Transverse colon (tissue), 4 donors: ENCODE data around the gene PRRC2A.

ENCODE experiments used
- EP300 ChIP-seq: sonication (generic); formaldehyde crosslinking; IDR thresholded peaks from one replicate; pipeline ENCODE4 v1.6.1; 2017; ENCODE audit warnings: antibody characterized with exemption, low read depth
- POLR2AphosphoS5 ChIP-seq, 3 donors: sonication (generic); formaldehyde crosslinking; IDR thresholded peaks; one replicate each; pipeline ENCODE4 v1.6.1; 2016; ENCODE audit warnings: antibody characterized with exemption in 3 of 3
- TF ChIP-seq, protein P1 (sequence below), 5 experiments: fragments of 200-600 bp in 3 of 5; fragments of 450-650 bp in 2 of 5; sonication (generic) in 3 of 5; IDR thresholded peaks; 1 replicate in 2 of 5; 2 replicates in 3 of 5; pipeline ENCODE4 v1.5.1; 2016 to 2017; ENCODE audit warnings: antibody characterized with exemption in 5 of 5, inconsistent platforms in 3 of 5, mild to moderate bottlenecking in 2 of 5, moderate library complexity in 1 of 5

DNA sequence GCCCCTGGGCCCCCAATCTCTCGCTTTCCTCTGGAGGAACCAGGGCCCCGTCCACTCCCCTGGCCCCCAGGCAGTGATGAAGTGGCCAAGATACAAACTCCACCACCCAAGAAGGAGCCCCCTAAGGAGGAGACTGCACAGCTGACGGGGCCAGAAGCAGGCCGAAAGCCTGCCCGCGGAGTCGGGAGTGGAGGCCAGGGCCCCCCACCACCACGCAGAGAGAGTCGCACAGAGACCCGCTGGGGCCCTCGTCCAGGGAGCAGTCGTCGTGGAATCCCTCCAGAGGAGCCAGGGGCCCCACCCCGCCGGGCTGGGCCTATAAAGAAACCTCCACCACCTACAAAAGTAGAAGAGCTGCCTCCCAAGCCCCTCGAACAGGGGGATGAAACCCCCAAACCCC, 10.7 kb downstream of the PRRC2A start:
- TF ChIP-seq POLR2AphosphoS5 (IDR thresholded peaks at IDR 0.05), result no peak
- TF ChIP-seq, protein P1, sequence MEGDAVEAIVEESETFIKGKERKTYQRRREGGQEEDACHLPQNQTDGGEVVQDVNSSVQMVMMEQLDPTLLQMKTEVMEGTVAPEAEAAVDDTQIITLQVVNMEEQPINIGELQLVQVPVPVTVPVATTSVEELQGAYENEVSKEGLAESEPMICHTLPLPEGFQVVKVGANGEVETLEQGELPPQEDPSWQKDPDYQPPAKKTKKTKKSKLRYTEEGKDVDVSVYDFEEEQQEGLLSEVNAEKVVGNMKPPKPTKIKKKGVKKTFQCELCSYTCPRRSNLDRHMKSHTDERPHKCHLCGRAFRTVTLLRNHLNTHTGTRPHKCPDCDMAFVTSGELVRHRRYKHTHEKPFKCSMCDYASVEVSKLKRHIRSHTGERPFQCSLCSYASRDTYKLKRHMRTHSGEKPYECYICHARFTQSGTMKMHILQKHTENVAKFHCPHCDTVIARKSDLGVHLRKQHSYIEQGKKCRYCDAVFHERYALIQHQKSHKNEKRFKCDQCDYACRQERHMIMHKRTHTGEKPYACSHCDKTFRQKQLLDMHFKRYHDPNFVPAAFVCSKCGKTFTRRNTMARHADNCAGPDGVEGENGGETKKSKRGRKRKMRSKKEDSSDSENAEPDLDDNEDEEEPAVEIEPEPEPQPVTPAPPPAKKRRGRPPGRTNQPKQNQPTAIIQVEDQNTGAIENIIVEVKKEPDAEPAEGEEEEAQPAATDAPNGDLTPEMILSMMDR (IDR thresholded peaks at IDR 0.05), result no peak
- TF ChIP-seq EP300, result no peak
